ENCODE data around the gene LRBA.

Gene LRBA

DNA sequence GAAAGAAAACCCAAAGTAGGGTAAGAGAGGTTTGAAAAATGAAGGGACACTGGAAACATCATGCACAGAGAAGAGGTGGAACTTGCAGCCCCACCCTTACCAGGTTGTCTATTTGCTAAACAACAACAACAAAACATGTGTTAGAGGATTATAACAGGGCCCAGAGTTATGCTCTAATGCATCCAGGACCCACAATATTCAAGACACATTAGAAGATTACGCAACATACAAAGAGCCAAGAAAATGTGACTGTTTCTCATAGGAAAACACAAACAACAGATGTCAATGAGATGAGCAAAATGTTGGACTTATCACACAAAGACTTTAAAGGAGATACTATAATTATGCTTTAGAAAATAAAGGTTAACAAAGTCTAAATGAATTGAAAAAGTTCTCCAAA, 128.5 kb downstream of the LRBA start:
- DNase-seq: no peak

DNA sequence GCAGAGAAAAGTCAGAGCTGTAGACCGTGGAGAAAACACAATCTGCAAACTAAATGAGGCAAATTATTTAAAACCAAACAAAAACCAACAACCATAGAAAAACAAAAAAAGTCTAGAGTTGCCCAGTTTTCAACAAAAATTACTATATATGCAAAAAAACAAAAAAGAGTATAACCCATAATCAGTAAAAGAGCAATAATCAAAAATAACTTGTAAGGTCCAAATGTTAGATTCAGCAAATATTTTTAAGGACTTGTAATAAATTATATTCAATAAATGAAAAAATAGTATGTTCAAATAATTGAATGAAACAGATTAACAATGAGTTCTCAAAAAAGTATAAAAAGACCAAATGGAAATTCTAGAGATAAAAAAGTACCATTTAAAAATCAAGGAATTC, 130.5 kb downstream of the LRBA start:
- DNase-seq: no peak

DNA sequence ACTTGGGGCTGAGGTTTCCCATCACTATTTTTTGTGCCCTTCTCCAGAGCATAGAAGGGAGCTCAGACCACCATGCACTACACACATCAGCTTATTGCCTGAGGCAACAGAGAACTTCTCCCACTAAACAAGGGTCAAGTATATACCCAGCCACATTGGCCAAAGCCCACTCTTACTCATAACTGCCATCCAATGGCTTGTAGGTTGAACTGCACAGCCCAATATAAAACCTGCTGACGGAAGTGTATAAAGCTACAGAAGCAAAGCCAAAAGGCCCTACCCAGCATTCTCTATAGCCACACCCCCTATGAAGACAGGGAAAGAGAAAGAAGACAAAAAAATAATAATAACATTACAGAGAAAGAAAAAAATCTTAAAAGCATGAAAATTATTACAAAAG, 139.7 kb downstream of the LRBA start:
- DNase-seq: no peak

DNA sequence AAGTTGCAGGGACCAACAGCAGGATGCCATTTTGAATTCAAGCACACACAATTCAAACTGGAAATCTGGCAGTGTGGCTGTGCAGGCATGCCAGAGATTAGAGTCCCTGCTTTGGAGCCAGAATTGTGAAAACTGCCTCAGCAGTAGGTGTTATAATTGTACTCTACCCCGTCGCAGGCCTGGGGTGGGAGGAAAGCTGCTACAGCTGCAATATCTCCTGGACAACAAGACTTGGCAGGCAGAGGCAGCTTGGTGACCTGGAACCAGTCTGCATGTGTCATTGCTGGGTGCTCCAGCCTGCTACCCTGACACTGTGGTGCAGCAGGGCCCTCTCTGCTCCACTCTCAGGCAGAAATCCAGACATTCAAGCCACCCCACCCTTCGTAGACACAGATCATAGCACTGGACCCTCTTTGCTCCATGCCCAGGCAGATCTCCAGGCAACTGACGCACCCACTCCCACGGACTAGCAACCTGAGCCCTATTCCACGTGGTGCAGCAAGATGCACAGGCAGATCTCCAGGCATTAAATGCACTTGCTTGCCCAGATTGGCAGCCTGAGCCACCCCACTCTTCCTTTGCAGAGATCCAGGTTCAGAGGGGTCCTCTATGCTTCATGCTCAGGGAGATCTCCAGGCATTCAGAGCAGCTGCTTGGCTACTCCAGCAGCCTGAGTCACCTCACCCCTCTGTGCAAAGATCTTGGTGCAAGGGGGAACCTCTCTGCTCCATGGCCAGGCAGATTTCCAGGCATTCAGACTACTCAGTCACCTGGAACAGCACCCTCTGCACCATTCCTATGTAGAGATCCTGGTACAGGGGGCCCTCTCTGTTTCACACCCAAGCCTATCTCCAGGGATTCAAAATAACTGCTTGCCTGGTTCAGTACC, 140.5 kb downstream of the LRBA start:
- DNase-seq: peak; percentile 4

DNA sequence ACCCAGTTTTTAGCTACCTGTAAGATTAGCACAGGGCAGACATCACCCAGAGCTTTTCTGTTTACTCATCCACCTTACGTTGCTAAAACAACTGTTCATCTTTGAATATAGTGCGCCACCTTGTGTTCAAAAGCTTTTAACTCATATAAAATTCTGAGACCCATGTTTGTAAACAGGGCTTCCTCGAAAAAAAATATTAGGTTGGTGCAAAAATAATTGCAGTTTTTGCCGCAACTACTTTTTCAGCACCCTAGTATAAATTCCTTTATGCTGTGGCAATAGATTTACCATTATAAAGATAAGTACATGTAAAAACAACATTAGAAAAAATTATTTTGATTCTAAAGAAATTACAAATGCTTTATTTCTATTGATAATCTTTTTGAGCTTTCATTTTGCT, 147.9 kb downstream of the LRBA start:
- DNase-seq: peak; percentile 4

DNA sequence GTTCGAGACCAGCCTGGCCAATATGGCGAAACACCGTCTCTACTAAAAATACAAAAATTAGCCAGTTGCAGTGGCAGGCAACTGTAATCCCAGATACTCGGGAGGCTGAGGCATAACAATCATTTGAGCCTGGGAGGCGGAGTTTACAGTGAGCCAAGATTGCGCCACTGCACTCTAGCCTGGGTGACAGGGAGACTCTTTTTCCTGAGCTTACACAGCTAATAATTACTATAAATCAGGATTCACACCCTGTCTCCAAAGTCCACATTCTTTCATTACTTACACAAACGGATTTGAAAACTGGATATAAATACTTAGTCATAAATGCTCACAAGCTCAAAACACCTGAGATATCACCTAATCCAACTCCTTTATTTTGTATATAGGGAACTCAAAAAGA, 151.6 kb downstream of the LRBA start:
- DNase-seq: no peak

DNA sequence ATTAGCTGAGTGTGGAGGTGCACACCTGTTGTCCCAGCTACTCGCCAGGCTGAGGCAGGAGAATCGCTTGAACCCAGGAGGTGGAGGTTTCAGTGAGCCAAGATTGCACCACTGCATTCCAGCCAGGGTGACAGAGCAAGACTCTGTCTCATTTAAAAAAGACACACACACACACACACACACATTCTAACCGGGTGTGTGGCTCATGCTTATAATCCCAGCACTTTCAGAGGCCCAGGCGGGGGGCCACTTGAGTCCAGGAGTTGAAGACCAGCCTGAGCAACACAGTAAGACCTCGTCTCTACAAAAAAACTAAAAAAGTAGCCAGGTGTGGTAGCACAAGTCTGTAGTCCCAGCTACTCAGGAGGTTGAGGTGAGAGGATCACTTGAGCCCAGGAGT, 152.3 kb downstream of the LRBA start:
- no peak for DNase-seq

DNA sequence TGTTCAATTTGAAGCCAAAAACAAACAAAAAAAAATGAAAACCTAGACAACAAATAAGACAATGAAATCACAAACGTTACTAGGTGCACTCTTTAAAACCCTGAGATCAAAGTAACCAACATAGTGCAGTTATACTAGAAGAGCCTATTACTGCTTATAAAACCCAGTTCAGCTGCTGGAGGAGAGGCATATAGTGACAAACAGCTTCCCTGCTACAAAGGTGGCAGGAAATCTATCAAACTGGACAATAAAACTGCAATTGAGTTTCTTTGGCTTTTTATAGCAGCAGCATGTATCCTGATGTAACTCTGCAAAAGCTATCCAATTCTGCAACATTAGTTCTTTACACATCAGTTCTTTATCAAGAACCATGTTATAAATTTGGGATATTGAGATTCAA, 155.6 kb downstream of the LRBA start:
- DNase-seq: no peak

DNA sequence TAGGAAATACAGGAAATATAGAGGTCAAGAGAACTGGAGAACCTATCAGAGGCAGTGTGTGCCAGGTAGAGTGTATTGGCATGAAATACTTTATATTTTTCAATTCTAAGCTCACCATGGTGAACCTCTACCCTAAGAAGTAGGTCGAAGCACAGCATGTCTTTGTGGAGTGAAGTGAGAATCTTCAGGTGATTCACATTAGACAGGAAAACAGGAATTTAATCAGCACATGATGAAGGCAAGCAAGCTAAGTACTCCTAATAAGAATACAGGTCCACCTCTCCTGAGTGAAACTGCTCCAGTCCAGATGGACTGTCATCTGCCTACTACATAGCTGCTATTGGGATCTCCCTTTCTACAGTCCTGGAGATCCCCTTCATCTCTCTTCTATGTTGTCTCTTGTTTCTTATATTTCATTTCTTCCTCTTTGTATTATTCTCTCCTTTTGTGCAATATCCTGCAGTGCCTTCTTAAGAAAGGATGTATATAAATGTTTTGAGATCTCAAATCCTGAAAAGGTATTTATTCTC, 159.0 kb downstream of the LRBA start:
- no peak for DNase-seq

DNA sequence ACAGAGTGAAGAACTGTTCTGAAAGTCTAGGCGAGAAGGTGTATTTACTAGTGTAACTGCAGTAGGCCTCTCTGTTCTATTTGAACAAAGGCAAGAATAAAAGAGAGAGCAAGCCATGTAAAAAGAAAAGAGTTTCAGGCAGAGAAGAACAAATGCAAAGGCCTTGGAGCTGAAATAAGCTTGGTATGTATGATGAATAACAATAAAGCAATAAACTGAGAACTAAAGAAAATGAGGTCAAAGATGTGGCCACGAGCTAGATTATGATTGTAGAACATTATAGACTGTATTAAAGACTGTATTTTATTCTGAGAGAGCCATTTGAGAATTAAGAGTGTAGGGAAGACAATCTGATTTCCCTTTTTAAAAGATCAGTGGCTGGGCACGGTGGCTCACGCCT, 160.5 kb downstream of the LRBA start:
- DNase-seq: no peak

DNA sequence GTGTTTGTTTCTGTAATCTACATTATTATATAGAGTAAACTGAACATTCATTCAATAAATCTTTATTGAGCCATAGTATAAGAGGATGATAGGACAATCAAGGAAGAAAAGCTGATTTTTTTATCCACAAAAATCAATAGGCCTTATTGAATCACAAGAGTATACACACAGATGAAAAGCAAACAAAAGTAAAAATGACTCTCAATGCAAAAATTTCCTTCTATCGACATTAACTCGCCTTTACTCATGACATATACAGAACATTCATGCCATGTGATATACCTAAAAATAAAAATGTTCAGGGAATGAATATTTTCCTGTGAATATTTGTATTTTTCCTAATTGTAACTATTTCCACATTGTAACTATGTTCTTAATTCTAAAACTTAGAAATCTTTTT, 161.2 kb downstream of the LRBA start:
- DNase-seq: no peak

DNA sequence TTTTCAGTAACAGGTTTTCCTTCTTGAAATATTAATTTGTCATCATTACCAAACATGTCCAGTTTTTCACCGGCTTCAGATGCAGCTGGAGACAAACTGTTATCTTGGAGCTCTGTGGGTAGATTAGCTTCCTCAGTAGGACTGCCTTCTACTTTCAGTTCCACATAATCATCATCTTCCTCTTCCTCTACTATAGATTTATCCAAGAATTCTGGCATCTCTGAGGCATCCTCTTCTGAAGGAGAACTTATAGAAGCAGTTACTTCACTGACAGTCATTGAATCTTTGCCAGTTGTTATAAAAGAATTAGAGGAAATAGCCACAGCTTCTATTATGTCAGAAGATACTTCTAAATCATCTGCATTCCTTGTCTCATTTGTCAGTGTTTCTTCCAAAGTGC, 162.9 kb downstream of the LRBA start:
- no peak for DNase-seq

DNA sequence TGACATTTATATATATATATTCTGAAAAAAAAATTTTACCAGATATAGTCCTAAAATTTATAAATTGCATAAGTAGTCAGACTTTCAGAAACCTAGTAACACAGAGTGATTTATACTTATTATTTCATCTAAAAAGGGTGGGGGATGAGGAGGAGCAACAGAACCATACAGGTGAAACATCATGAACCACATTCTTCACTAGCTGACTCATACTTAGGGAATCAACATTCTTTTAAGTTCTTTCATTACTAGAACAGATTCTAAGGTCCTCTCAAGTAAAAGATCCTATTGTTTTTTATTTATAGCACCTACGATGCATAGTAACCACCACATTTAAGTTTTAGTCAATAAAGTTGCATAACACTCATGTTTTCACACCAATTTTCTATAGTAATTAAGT, 166.1 kb downstream of the LRBA start:
- no peak for DNase-seq

DNA sequence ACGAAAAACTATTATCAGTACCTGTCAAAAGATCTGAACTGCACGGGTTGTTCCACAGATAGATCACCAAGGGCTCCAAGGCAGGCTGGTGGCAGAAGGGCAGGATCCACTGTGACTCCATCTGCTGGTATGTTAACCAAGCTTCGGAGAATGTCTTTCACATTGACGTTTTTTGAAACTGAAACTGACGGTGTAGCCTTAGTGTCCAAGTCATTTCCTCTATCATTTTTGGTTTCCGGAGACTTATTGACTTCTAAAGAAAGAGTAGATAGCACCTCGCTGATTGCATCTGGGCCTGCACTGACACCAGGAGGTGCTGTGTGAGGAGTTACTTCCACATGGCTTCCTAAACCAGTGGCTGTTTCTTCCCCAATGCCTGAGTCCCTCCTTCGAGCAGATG, 186.9 kb downstream of the LRBA start:
- no peak for DNase-seq

DNA sequence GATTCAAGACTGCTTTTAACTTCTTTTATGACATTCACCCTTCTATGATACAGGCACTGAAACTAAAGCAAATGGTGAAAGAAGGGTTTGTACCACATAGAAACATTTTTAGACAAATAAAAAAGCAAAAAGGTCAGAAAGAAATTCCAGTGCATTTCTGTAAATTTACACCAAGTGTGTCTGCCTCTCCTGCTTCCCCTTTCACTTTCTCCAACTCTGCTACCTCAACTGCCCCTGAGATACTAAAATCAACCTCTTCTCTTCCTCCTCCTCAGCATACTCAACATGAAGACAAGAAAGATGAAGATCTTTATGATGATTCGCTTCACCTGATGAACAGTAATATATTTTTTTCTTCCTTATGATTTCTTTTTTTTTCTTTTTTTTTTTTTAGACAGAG, 187.9 kb downstream of the LRBA start:
- DNase-seq: no peak

DNA sequence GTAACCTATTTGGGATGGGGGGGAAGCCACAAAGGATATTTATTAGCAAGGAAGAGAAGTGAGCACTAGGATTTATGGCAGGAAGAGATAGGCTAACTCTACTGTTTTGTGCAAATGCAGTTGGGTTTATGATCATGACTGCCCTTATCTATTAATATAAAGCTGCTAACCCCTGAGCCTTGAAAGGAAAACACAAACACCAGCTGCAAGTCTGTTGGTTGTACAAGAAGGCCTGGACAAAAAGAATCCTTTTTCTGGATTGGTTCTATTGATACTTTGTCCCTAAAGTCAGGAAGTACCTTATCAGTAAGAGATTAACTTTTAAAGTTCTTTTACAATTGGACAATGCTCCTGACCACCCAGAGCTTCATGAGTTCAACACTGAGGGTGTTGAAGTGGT, 188.8 kb downstream of the LRBA start:
- DNase-seq: no peak

DNA sequence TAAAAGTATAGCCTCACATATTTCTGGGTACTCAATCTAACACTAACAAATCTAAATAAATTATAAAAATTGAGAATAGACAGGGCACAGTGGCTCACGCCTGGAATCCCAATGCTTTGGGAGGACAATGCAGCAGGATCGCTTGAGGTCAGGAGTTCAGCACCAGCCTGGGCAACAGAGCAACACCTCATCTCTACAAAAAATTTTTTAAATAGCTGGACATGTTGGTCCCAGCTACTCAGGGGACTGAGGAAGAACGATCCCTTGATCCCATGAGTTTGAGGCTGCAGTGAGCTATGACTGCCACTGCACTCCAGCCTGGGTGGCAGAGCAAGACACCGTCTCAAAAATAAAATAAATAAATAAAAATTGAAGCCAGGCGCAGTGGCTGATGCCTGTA, 192.7 kb downstream of the LRBA start:
- DNase-seq: no peak

DNA sequence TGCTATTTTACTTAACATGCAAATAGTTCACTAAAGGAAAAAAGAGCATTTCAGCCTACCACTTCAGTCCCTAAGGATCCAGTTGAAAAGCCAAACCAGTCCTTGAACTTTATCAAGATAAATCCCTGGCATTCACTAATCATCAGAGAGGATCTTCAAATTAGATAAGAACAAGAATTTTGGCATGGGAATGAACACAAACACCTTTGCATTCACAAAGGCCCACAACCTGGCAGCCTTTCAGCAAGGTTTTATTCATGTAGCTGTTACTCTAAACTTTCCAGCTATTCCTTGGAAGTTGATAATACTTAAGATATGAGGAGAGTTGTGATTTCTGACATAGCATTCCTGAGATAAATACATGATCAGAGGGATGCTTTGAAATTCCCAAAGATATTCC, 193.4 kb downstream of the LRBA start:
- no peak for DNase-seq

DNA sequence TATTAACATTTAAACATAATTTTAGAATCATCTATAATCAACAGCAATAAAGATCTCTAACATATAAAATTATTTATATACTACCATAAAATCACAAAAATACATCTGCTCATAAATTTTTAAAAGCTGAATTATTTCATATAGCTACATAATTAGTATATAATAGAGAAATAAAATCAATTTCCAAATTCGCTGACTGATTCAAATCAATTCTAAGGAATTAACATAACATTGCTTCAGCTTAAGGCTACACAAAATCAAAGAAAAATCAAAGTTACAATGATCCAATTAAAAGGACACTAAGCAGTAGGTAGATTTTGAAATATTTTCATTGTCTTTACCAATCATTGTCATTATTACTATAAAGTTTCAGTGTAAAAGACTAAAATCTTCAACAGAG, 194.7 kb downstream of the LRBA start:
- DNase-seq: no peak

DNA sequence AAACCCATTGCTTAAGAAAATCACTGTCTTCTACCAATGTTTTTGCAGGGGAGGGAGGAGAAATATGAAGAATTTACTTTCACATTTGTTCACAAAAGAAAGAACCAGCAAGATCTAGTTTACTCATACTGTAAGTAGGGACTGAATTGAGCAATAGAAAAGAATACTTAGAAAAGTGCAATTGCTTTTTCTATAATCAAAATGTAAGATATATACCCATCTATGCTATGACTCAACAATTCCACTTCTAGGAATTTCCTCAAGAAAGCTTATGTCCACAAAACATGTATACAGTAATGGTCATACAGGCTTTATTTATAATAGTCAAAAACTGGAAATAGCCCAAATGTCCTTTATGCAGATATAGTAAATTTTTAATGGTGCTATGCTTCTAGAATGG, 196.4 kb downstream of the LRBA start:
- DNase-seq: no peak

DNA sequence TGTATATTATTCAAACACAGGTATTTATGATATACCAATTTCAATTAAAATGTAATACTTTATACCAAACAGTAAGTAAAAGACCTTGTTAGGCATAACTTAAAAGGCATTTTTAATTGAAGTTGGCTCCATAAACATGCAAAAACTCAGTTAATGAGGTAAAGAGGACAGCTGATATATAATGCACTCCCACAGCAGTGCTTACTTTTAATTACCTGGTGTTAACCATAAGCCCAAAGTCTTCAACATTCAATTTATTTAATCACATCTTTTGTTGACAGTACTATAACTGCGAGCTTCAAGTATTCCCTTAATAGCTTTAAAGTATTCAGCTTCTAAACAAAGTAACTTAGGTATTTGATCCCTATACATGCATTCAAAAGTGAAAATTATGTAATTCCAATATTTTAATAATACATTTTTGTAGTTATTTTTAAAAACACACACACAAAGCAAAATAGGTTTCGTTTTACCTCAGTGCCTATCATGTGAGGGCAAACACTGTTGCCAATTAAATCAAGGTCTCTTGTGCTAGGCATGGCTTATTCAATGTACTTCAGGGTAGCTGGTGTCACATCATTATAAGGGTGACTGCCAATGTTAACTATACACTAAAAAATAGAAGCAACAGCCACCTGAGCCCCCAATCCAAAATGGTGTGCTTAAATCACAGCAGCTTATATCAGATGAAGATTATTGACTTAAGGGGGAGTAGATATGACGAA, 197.1 kb downstream of the LRBA start:
- DNase-seq: no peak

DNA sequence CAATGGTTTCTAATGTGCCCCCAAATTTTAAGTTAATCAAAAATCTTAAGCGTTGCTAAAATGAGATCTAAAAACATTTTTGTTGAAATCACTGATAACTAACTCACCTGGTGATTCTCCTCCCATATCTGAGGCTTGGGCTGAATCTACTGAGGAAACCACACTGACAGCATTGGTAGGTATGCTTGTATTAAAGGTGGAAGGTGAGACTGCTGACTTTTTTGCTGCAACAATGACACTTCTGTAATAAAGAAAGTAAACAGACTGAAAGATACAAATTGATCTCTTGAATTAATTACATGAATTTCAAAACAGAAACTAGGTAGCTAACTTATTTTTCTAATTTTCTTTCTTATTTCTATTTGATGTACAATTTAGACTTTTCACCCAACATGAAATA, 198.1 kb downstream of the LRBA start:
- DNase-seq: no peak

DNA sequence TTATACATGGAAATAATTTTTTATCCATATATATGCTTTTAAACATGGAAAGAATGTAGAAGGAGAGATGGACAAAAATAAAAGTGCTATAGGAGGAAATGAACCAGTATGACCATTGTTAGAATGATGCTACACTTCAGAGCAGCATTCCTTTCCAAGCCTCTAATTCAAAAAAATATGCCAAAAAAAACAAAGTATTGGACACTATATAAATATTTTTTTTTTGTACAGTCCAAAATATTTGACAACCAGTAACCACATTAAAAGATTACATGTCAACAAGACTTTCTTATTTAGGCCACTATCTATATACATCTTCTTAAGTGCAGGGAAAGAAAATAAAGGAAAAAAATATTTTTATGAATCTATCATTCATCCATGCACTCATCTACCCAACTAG, 198.6 kb downstream of the LRBA start:
- DNase-seq: no peak

DNA sequence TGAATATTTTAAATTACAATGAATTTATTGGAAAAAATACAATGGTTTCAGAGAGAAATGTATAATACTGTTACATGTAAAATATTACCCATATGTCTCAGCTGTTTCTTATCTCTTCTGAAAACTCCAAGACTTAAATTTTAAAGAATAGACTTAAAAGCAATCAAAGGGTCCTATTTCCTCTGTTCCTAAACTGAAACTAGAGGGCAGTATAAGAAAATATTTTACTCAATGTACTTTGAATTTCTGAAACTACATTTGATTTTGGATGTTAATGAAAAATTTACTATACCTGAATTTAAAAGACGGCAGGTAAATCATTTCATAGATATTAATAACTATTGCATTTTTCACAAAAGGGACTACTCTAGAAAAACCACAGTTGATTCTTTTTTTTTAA, 200.2 kb downstream of the LRBA start:
- no peak for DNase-seq

Measured in right kidney (tissue), 1 donor.